Inferior parietal cortex (tissue), 1 donor: ENCODE results near the gene GANAB.
"Not testable (repeated sequence)": the region's sequence is repeated elsewhere in the genome, so short reads cannot be mapped to it uniquely, and the experiment has no call there.

Source experiments
- DNase-seq: peaks from one replicate; pipeline ENCODE4 v3.0.0-alpha.2; 2016; ENCODE audit errors: extremely low spot score

The GANAB gene

GRCh38 chr11:62601372-62602140, 44.9 kb downstream of the GANAB start, which contains the start of gene MTA2:
Gene MTA2 (minus strand): TSS chr11:62601865. CDS start chr11:62601450, 415 bp downstream.
- DNase-seq = peak; percentile 98

GRCh38 chr11:62601122-62601371, 45.4 kb downstream of the GANAB start:
- DNase-seq = no peak

DNA sequence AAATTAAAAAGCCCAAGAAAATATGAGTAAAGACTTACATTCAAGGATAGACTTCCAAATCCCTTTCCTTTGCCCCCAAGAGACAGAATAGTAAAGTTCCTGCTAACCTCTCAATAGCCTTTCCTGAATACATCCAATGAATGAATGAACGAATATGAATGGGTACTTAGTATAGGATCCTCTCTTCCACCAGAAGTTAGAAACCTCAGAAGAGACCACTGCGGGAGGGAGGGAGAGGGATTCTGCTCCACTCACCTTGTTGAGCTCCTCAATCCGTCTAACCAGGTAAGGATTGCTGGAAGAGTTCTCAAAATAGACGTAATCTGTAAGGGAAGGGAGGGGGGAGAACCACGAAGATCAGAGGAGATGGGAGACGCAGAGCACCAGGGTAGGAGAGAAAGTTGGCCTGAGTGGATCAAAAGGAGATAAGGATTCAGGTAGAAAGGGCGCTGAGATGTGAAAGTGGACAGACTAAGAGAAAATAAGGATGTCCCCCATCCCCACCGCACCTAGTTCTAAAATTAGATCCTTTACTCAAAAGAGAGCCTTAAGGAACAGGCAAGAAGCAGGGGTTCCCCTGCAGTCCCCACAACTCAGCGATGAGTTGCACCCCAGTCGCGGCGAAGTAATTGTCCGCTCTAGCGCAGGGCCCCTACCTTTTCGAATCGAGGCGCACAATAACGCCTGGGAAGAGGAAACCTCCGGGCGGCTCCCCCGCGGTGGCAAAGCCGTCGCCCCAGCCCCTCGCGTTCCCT, 45.9 kb downstream of the GANAB start:
- DNase-seq = no peak

DNA sequence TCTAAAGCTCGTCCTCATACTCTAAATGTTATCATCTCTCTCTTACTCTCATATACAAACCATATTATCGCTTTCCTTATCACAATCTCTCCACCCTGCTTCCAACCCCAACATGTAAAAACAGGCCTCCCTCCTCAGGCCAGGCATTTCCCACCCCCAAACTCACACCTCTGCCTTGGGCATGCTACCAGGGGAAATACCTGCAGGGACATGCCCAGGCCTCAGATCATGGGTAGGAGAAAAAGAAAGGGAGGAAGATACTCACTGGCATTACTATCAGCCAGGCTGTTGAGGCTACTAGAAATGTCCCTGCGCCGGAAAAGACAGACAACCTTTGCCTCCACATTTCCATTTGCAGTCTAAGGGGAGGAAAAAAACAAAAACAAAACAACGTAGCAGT, 46.5 kb downstream of the GANAB start:
- no peak for DNase-seq

- peak; percentile 90 for DNase-seq
These were observed 47.2 kb downstream of the GANAB start for GRCh38 chr11:62599069-62599696.

GRCh38 chr11:62595124-62595523, 51.3 kb downstream of the GANAB start:
- no peak for DNase-seq

- DNase-seq = peak; percentile 70
These were observed 52.9 kb downstream of the GANAB start for GRCh38 chr11:62593434-62594044.

- DNase-seq = peak; percentile 49
These were observed 53.4 kb downstream of the GANAB start for GRCh38 chr11:62592989-62593421.

- DNase-seq = peak; percentile 44
These were observed 54.1 kb downstream of the GANAB start for GRCh38 chr11:62592146-62592815.

DNA sequence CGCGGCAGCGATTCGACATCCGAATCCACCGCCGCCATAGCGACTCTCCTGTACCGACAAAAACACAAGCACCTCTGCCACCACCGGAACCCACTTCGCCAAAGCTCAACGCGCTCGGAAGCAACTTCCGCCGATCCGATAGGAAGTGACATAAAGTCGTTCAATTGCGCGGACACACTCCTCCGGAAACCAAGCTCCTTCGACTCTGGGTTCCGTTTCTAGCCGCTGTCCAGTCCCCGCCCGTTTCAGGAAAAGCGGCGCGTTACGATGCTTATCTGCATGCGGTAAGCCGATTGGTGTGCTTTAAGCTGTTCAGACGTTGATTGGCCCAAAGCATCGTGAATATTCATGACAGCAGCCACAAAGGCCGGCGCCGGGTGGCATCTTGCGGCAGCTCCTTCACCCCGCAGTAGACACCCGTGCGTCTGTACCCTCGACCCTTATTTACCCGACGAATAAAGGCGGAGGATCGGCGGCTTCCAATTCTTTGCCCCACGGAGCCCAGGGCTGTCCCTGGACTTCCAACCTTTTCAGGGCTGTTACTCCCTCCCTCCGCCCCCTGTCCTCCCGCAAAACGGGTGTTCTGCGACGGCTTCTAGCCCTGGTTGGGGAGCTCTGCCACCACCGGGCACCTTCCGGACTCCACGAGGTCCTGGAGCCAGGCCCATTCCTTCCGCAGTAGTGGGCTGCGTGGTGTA, 54.8 kb downstream of the GANAB start, which contains the start of gene TUT1:
TUT1 (minus strand) TSS at position 76 of the 698 bp plus-strand sequence; CDS start at position 38, 38 bp downstream.
- peak; percentile 99 for DNase-seq

DNA sequence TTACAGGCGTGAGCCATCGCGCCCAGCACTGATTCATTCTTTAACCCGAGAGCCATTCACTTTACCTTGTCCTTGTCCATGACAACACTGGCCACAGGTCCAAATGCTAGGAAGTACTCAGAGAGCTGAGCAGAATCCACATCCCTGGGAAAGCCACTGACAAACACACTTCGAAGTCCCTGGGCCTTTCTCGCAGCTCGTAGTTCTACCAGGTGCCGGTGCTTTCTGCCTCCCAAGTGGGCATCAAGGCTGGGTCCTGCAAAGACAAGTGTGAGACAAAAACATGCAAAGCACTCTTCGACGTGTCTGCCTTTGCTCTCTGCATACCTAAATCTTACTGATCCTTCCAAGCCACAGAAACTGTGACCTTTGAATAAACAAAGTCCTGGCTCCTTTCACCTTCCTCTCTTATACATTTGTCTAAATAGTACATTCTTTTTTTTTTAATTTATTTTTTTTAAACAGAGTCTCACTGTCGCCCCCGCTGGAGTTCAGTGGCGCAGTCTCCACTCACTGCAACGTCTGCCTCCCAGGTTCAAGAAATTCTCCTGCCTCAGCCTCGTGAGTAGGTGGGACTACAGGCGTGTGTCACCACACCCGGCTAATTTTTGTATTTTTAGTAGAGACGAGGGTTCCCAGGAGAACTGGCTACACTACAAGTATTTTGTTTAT, 57.3 kb downstream of the GANAB start:
- no peak for DNase-seq

GRCh38 chr11:62585356-62585755, 61.1 kb downstream of the GANAB start:
- DNase-seq = not testable (repeated sequence)

DNA sequence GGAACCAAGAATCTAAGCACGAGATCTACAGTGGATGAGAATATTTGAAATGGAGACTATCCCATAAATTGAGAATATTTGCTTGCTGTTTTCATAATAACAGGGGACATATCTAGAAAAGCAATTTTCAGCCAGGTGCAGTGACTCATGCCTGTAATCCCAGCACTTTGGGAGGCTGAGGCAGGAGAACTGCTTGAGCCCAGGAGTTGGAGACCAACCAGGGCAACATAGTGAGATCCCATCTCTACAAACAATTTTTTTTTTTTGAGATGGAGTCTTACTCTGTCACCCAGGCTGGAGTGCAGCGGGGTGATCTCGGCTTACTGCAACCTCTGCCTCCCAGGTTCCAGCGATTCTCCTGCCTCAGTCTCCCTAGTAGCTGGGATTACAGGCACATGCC, 64.7 kb downstream of the GANAB start:
- DNase-seq = not testable (repeated sequence)

- DNase-seq = no peak
These were observed 65.3 kb downstream of the GANAB start for GRCh38 chr11:62580959-62581715.

DNA sequence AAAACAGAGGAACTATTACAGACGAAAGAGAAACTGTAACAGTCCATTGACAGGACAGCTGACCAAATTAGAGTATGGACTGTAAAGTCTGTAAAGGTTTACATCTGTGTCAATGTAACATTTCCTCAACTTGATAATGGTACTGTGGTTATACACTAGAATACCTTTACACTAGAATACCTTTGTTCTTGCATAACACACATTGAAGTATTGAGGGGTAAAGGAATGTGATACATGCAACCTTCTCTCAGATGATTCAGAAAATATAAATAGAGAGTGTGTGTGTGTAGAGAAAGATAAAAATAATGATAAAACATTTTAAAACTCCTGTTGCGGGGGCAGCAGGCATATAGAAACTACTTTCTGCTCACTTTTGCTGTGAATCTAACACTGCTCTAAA, 67.2 kb downstream of the GANAB start:
- no peak for DNase-seq

GRCh38 chr11:62578541-62578940, 67.9 kb downstream of the GANAB start:
- DNase-seq = no peak

- DNase-seq = no peak
These were observed 69.2 kb downstream of the GANAB start for GRCh38 chr11:62577046-62577714.

GRCh38 chr11:62575837-62576236, 70.6 kb downstream of the GANAB start:
- no peak for DNase-seq

- DNase-seq = no peak
These were observed 71.3 kb downstream of the GANAB start for GRCh38 chr11:62575156-62575555.
